B cell (primary cell): Measurements from ENCODE around the gene GPR162.

ENCODE experiments used
- CTCF ChIP-seq: fragments of 200-600 bp; IDR thresholded peaks from one replicate; pipeline ENCODE4 v1.8.0; 2022; ENCODE audit warnings: antibody characterized with exemption, mild to moderate bottlenecking
- EZH2 ChIP-seq: IDR thresholded peaks from 2 replicates; pipeline ENCODE4 v1.6.1; 2012; ENCODE audit warnings: borderline replicate concordance, low read depth, mild to moderate bottlenecking, moderate library complexity, low read length; ENCODE audit not compliant: insufficient read depth, poor library complexity, severe bottlenecking

GRCh38 chr12:6784761-6785160 lies 36.9 kb upstream of the GPR162 start:
- TF ChIP-seq CTCF (no peak), EZH2 (no peak)
